AG09319 (cell line): ENCODE results near the gene ESYT1.

Experiments used
- DNase-seq: peaks from one replicate; pipeline ENCODE4 v3.0.0-alpha.2; 2010; ENCODE audit warnings: low read depth; ENCODE audit errors: extremely low read depth
- CTCF ChIP-seq: IDR thresholded peaks from 2 replicates; pipeline ENCODE4 v1.5.1; 2011; ENCODE audit warnings: low read depth, mild to moderate bottlenecking, inconsistent platforms, low read length, moderate library complexity

The ESYT1 gene

GRCh38 chr12:56164345-56164729, 36.3 kb downstream of the ESYT1 start:
- TF ChIP-seq CTCF = no peak
- no peak for DNase-seq

GRCh38 chr12:56165369-56165768, 37.3 kb downstream of the ESYT1 start:
- DNase-seq = no peak
- no peak for TF ChIP-seq CTCF

DNA sequence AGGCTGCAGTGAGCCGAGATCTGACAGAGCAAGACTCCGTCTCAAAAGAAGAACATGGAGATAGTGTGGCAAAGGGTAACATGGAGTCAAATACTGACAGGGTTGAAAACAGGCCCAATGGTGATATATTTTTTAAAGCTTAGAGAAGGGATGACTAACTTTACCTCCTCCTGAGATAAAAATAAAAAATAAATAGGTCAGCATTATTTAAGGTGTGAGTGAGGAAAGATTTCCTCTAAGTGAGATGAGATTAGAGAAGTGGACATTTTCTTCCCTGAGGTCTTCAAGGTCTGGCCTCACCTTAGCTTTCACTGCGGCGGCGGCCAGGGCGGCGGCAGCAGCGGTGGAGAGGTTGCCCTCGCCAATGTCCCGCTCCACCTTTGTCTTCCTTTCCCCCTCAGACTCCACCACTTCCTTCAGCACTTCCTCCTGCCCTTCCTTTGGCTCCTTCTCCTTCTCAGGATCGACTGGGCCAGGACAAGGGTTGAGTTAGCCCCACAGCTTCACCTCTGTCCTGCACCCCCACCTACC, 41.2 kb downstream of the ESYT1 start:
- TF ChIP-seq CTCF = no peak
- DNase-seq = no peak

GRCh38 chr12:56172839-56173238, 44.8 kb downstream of the ESYT1 start:
- DNase-seq = no peak
- TF ChIP-seq CTCF = no peak

GRCh38 chr12:56178347-56178746, 50.3 kb downstream of the ESYT1 start:
- no peak for TF ChIP-seq CTCF
- no peak for DNase-seq

DNA sequence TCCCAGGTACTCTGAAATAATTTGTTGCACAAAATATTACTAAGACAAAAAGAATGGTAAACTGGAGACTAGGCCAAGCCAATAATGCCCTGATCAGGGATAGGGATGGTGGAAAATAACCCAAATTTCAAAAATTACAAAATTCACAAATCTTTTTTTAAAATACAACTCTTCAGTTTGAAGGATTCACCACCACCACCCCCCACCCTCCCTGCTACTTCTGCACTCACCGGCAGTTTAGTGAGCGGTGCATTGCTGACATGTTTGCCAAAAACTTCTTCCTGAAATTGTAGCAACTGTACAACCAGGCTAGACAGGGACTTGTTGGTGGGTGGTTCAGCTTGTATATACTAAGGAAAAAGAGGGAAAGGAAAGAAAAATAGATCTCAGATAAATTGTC, 58.9 kb downstream of the ESYT1 start:
- TF ChIP-seq CTCF = no peak
- DNase-seq = no peak

DNA sequence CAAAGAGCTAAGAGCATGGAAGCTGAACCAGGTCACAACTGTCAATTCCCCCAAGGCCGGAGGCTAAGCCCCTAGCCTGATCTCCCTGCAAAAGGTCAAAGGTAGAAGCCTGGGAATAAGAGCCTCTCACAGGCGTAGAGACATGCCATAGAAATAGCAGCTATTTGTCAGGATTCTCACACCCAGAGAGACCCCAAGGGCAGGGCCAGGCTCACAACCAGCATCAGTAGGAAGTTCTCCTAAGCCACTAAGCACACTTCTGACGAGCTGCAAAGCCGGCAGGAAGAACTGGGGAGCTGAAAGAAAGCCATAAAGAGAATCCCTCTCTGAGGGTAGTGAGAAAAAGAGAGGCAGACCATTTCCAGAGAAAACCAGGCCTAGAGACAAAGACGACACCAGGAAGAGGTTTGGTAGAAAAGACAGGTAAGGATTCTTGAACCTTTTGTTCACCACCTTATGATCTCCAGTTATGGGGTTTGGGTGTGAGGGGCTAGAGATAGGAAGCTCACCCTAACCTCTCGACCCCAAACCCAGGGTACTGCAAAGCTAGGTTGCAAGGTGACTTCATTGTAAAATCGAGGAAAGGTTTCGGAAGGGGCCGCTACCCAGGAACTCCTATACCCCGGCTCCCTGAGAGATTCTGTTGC, 60.2 kb downstream of the ESYT1 start:
- TF ChIP-seq CTCF = no peak
- no peak for DNase-seq
